Pancreas (tissue), 10 donors: ENCODE results near the gene CDK5. TPM values are rescaled to one million over a fixed set of nuclear protein-coding genes. Genes with fewer than 3 reads are reported as not detected.

Source experiments
- ATAC-seq, 4 donors: fragments of 200-7000 bp; cut with Tn5 transposase; one replicate each; pipeline versions ENCODE4 v1.8.0 to v1.9.1; 2020; ENCODE audit warnings: mild to moderate bottlenecking in 4 of 4, moderate library complexity in 4 of 4
- DNase-seq, 6 donors: peaks; one replicate each; pipeline ENCODE4 v3.0.0-alpha.2; 2020
- FAIRE-seq: peaks from 2 replicates; lab custom pipeline; 2012; peaks lifted over from hg19 to GRCh38; lab: Jason Lieb, UNC
- H3K27ac ChIP-seq, 4 donors: fragments of 200-600 bp; sonication (generic); 1 replicate in 3 of 4; 2 replicates in 1 of 4; pipeline versions ENCODE4 v1.5.0 to v1.8.0; 2020
- H3K27me3 ChIP-seq, 4 donors: fragments of 200-600 bp; one replicate each; pipeline ENCODE4 v1.8.0; 2021
- H3K36me3 ChIP-seq, 3 donors: fragments of 200-600 bp; sonication (generic) in 1 of 3; one replicate each; pipeline versions ENCODE4 v1.5.0 to v1.8.0; 2020 to 2021
- H3K4me1 ChIP-seq, 3 donors: fragments of 200-600 bp; one replicate each; pipeline ENCODE4 v1.8.0; 2021
- H3K4me3 ChIP-seq, 4 donors: fragments of 200-600 bp; sonication (generic) in 2 of 4; one replicate each; pipeline versions ENCODE4 v1.5.0 to v1.8.0; 2020 to 2021
- H3K9me3 ChIP-seq, 4 donors: fragments of 200-600 bp; one replicate each; pipeline ENCODE4 v1.8.0; 2021
- WGBS, 2 donors: extraction: QIAGEN DNeasy Blood & Tissue Kit; methylation state at CpG; one replicate each; pipeline ENCODE4 v1.1.7; 2013; 5-methylcytosine and 5-hydroxymethylcytosine counted together
- intact Hi-C, 3 donors: fragments of 100-400 bp; cut with DNase I; formaldehyde crosslinking; loops; one replicate each; pipeline versions ENCODE4 v1.11.1 to v1.14.2; 2022
- polyA plus RNA-seq, 2 donors: library from polyadenylated mRNA; stranded (reverse); fragments of 200-250 nt; gene quantifications; one replicate each; pipeline ENCODE4 v1.2.3, GENCODE V29; 2013
- total RNA-seq, 6 donors: library from RNA; stranded (reverse); fragmentation: NEBNext Ultra II Directional in 4 of 6; extraction: Animal tissue kit (Norgen Biotek cat#: 25700) in 4 of 6; gene quantifications; one replicate each; pipeline versions ENCODE4 v1.2.1 to v1.2.4, GENCODE V29; 2021 to 2023
- TF ChIP-seq, protein P1 (sequence below), 4 donors: fragments of 200-600 bp; sonication (generic) in 3 of 4; IDR thresholded peaks; one replicate each; pipeline versions ENCODE4 v1.5.0 to v1.8.0; 2021; ENCODE audit warnings: antibody characterized with exemption in 4 of 4
- donor health status: healthy with polysubstance abuse.
- donor health status: DM: no; HTN: no; CAD: no; lungs with moderate emphysema.
- donor health status: DM: no; HTN: no; CAD: no.
- donor health status: control.
- donor health status: control.
- donor health status: Bipolar disorder and iron deficiency.
- donor health status: DM: yes; HTN: yes; CAD: no.
- donor health status: DM: no; HTN: no; CAD: no.
- donor health status: DM: no; HTN: no; CAD: no.
- donor health status: DM: yes; HTN: yes; CAD: no.

The CDK5 gene
- total RNA-seq, result 1 to 10 TPM; 3.7 to 7.0 (median 4.8) TPM
- 1 to 10 TPM; 4.6 to 7.8 TPM for polyA plus RNA-seq

DNA sequence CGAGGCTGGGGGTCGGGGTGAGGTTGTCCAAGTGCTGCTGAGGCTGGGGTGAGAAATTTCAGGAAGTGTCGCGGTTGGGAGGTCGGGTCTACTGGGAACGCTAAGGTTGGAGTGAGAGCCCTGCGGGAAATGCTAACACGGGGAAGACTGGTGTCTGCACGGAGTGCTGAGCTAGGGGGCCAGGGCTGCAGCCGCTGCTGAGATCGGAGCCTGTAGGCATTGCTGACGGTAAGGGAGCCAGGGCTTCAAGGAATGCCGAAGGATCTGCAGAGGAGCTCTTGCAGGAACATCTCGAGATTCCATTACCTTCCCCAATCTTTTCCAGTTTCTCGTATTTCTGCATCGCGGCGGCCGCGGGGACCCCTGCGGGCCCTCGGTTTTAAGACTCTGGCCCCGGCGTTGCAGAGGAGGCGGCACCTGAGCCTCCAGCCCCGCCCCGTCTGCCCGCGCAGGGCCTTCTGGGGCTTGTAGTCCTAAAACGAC lies at the start of gene CDK5:
Gene CDK5 (minus strand): TSS at position 392 of the 483 bp plus-strand sequence. CDS start 49 bp downstream, at position 343.
- FAIRE-seq (no peak), DNase-seq (no peak), ATAC-seq (peak in 2 of 4 donors; percentile 0 to 1)
- peaks cover 22 to 24% (median 24%) of the 10 kb centered on the region in 3 donors for H3K4me1 ChIP-seq
- intact Hi-C loops, result no loop called here
- peak within 1 kb of the TSS; percentile 86 to 98 (median 93) for H3K27ac ChIP-seq
- H3K27me3 ChIP-seq, result no peaks in the 10 kb centered on the region
- 0 to 1% methylated on average over 29 to 30 of the region's 30 CpGs for WGBS, 2 donors
- no peaks in the 10 kb centered on the region for H3K36me3 ChIP-seq
- TF ChIP-seq, protein P1, sequence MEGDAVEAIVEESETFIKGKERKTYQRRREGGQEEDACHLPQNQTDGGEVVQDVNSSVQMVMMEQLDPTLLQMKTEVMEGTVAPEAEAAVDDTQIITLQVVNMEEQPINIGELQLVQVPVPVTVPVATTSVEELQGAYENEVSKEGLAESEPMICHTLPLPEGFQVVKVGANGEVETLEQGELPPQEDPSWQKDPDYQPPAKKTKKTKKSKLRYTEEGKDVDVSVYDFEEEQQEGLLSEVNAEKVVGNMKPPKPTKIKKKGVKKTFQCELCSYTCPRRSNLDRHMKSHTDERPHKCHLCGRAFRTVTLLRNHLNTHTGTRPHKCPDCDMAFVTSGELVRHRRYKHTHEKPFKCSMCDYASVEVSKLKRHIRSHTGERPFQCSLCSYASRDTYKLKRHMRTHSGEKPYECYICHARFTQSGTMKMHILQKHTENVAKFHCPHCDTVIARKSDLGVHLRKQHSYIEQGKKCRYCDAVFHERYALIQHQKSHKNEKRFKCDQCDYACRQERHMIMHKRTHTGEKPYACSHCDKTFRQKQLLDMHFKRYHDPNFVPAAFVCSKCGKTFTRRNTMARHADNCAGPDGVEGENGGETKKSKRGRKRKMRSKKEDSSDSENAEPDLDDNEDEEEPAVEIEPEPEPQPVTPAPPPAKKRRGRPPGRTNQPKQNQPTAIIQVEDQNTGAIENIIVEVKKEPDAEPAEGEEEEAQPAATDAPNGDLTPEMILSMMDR (IDR thresholded peaks at IDR 0.05), result no peak
- H3K9me3 ChIP-seq, result no peaks in the 10 kb centered on the region
- H3K4me3 ChIP-seq, result peak within 1 kb of the TSS; percentile 36 to 81 (median 64)

DNA sequence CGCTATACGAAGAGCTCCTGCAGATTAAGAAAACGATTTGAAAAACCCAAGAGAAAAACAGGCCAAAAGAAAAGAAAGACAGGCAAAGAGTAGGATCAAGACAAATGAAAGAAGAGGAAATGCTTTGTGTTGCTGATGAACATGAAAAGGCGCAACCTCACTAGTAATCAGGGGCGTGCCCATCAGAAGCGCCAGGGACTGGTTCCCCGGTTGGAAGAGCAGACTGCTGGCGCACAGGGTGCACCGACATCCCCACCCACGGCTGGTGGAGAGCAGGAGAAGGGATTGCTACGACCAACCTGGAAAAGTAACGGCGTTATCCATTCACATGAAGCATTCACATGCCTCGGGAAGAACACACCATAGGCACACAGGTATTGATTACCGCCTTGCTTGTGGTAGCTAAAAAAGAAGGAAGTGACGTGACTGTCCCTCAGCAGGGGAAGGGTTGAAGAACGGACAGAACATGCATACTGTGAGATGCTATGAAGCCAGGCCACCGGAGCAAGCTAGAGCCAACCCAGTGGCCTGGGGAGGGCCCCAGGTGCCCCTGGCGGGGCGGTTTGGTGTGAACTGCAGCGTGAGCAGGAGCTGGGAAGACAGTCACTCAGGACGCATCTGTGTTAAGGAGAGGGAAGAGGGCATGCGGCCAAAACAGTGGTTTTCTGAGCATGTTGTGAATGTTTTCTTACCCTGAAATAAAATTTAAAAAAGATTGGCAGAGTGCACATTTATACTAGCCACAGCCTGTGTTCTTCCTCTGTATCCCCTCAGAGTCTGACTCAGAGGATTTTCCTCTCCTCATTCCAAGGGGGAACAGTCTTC lies 46.9 kb upstream of the CDK5 start:
- H3K27ac ChIP-seq, result no peak overlapping the region
- no peaks in the 10 kb centered on the region for H3K36me3 ChIP-seq
- TF ChIP-seq, protein P1 (IDR thresholded peaks at IDR 0.05), result no peak
- H3K4me3 ChIP-seq, result no peak overlapping the region
- H3K4me1 ChIP-seq, result no peaks in the 10 kb centered on the region
- WGBS, 2 donors, result 77 to 80% methylated on average over 23 of the region's 23 CpGs
- DNase-seq (peak in 1 of 6 donors; percentile 16), FAIRE-seq (no peak), ATAC-seq (no peak)
- intact Hi-C loops, result no loop called here
- no peaks in the 10 kb centered on the region for H3K27me3 ChIP-seq
- no peaks in the 10 kb centered on the region for H3K9me3 ChIP-seq

DNA sequence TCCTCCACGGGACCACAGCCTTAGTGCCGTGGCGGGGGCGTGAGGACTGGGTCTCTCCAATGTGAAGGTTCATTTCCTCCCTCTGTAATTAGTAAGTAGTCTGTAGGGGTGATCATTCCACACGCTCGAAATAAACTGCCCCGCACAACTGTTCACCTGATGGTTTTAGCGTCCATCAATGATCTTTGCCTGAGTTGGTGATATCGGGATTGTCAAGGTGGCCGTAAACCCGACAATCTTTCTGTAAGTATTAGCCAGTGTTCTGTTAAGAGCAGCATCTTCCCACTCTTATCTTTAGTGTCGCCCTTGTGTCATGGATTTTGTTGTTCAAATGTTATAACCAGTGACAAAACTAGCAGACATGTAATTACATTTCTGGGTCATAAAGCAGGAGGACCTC lies 46.3 kb upstream of the CDK5 start:
- H3K4me1 ChIP-seq, result no peaks in the 10 kb centered on the region
- TF ChIP-seq, protein P1 (IDR thresholded peaks at IDR 0.05), result no peak
- no peak for ATAC-seq
- H3K27ac ChIP-seq, result no peak overlapping the region
- FAIRE-seq, result no peak
- no peaks in the 10 kb centered on the region for H3K9me3 ChIP-seq
- no peaks in the 10 kb centered on the region for H3K36me3 ChIP-seq
- DNase-seq, result no peak
- no peaks in the 10 kb centered on the region for H3K27me3 ChIP-seq
- WGBS, 2 donors, result 83 to 91% methylated on average over 12 of the region's 12 CpGs
- intact Hi-C loops, result no loop called here
- H3K4me3 ChIP-seq, result no peak overlapping the region

DNA sequence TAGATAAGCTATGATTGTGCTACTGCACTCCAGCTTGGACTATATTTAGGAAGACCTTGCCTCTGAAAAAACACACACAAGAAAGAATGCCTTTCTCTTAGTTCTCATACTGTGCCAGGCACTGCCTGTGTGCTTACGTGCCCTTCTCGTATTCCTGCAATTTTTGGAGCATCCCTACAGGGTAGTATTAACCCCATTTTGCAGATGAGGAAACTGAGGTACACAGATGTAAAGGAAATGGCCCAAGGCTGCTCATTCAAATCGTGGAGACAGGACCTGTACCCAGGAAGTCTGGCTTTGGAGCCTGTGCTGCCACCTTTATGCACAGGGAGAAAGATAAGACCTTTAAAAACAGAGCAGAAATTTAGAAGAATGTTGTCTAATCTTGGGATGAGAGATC lies 45.3 kb upstream of the CDK5 start:
- WGBS, 2 donors, result 75 to 82% methylated on average over 3 of the region's 3 CpGs
- DNase-seq, result no peak
- no peak for FAIRE-seq
- intact Hi-C loops, result no loop called here
- H3K4me1 ChIP-seq, result no peaks in the 10 kb centered on the region
- H3K27me3 ChIP-seq, result no peaks in the 10 kb centered on the region
- no peaks in the 10 kb centered on the region for H3K9me3 ChIP-seq
- TF ChIP-seq, protein P1 (IDR thresholded peaks at IDR 0.05), result no peak
- no peak overlapping the region for H3K27ac ChIP-seq
- H3K4me3 ChIP-seq, result no peak overlapping the region
- H3K36me3 ChIP-seq, result no peaks in the 10 kb centered on the region
- no peak for ATAC-seq
